Hepatocyte (in vitro differentiated cells): ENCODE data around the gene PLA2G2C.

Experiments
- CTCF ChIP-seq: fragments of 200-600 bp; sonication (generic); IDR thresholded peaks from 2 replicates; pipeline ENCODE4 v1.5.1; 2016; ENCODE audit warnings: antibody characterized with exemption, mild to moderate bottlenecking; ENCODE audit not compliant: poor library complexity
- EZH2 ChIP-seq: fragments of 200-600 bp; sonication (generic); IDR thresholded peaks from 2 replicates; pipeline ENCODE4 v1.6.1; 2016; ENCODE audit warnings: antibody characterized with exemption, mild to moderate bottlenecking, borderline replicate concordance
- EZH2phosphoT487 ChIP-seq: fragments of 200-600 bp; sonication (generic); IDR thresholded peaks from one replicate; pipeline ENCODE4 v1.6.1; 2018; ENCODE audit warnings: antibody characterized with exemption, mild to moderate bottlenecking, low read depth, moderate library complexity; ENCODE audit not compliant: unreplicated experiment, severe bottlenecking

GRCh38 chr1:20188455-20188817 is 2.1 kb upstream of the PLA2G2C start:
- TF ChIP-seq CTCF, result no peak
- TF ChIP-seq EZH2, result no peak
- TF ChIP-seq EZH2phosphoT487, result no peak
